CD4-positive, alpha-beta T cell (primary cell): Measurements from ENCODE around the gene CLDN22. TPM values are rescaled to one million over a fixed set of nuclear protein-coding genes. Genes with fewer than 3 reads are reported as not detected.

ENCODE experiments used
- ATAC-seq: fragments of 200-7000 bp; cut with Tn5 transposase; one replicate; pipeline ENCODE4 v1.10.0; 2022; ENCODE audit warnings: mild to moderate bottlenecking; ENCODE audit not compliant: poor library complexity
- CTCF ChIA-PET: fragments of 350-600 bp; sonication (Branson Sonifier 250); formaldehyde crosslinking; loops from one replicate; lab custom pipeline; 2021; ENCODE audit warnings: antibody characterized with exemption, inconsistent platforms; lab: Charles Lee
- POLR2A ChIA-PET: fragments of 350-600 bp; sonication (Branson Sonifier 250); formaldehyde crosslinking; loops from one replicate; lab custom pipeline; 2021; ENCODE audit warnings: antibody characterized with exemption, inconsistent platforms; lab: Charles Lee
- DNase-seq, 14 experiments: peaks; one replicate each; pipeline ENCODE4 v3.0.0-alpha.2; 2013 to 2020; ENCODE audit warnings: mixed read lengths in 2 of 14
- H3K27ac ChIP-seq, 2 donors: one replicate each; pipeline versions ENCODE4 v1.5.1 to v1.7.0; 2013; ENCODE audit warnings: low read length in 2 of 2, low read depth in 1 of 2, mild to moderate bottlenecking in 1 of 2
- H3K27me3 ChIP-seq, 2 experiments: 1 replicate in 1 of 2; 2 replicates in 1 of 2; pipeline versions ENCODE4 v1.6.1 to v1.7.0; 2013; ENCODE audit warnings: low read length in 2 of 2, control low read depth in 1 of 2, mild to moderate bottlenecking in 1 of 2, moderate library complexity in 1 of 2; ENCODE audit not compliant: insufficient read depth in 2 of 2, control insufficient read depth in 1 of 2
- H3K36me3 ChIP-seq: one replicate; pipeline ENCODE4 v1.6.1; 2013; ENCODE audit warnings: low read length, control low read depth; ENCODE audit not compliant: insufficient read depth
- H3K4me1 ChIP-seq: one replicate; pipeline ENCODE4 v1.6.1; 2013; ENCODE audit warnings: low read length, control low read depth; ENCODE audit not compliant: insufficient read depth
- H3K4me3 ChIP-seq: one replicate; pipeline ENCODE4 v1.5.1; 2013; ENCODE audit warnings: mild to moderate bottlenecking, low read length, moderate library complexity
- H3K9me3 ChIP-seq, 2 experiments: 1 replicate in 1 of 2; 2 replicates in 1 of 2; pipeline versions ENCODE4 v1.6.1 to v1.7.0; 2013; ENCODE audit warnings: low read length in 2 of 2, mild to moderate bottlenecking in 2 of 2, control low read depth in 1 of 2, moderate library complexity in 1 of 2; ENCODE audit not compliant: control insufficient read depth in 1 of 2, insufficient read depth in 1 of 2
- H3K27ac Mint-ChIP-seq: one replicate; pipeline ENCODE4 v1.8.0; 2020; ENCODE audit warnings: mixed read lengths
- H3K27me3 Mint-ChIP-seq: one replicate; pipeline ENCODE4 v1.8.0; 2021; ENCODE audit warnings: mixed read lengths
- H3K36me3 Mint-ChIP-seq: one replicate; pipeline ENCODE4 v1.8.0; 2021; ENCODE audit warnings: low read depth, mixed read lengths
- H3K4me1 Mint-ChIP-seq: one replicate; pipeline ENCODE4 v1.8.0; 2021; ENCODE audit warnings: low read depth, mixed read lengths
- H3K4me3 Mint-ChIP-seq: one replicate; pipeline ENCODE4 v1.8.0; 2020; ENCODE audit warnings: mild to moderate bottlenecking, mixed read lengths
- H3K9me3 Mint-ChIP-seq: one replicate; pipeline ENCODE4 v1.8.0; 2020; ENCODE audit warnings: mixed read lengths
- intact Hi-C, 2 experiments: fragments of 100-400 bp; cut with DNase I in 1 of 2; cut with micrococcal nuclease in 1 of 2; formaldehyde crosslinking; loops; one replicate each; pipeline versions ENCODE4 v1.15.1 to v1.9.0; 2023 to 2025; cut with DNase I, micrococcal nuclease
- total RNA-seq, 174 experiments: library from RNA in 2 of 174; stranded (reverse) in 2 of 174; gene quantifications; one replicate each; pipeline ENCODE4 v1.2.3 and lab custom pipeline; 2021 to 2026
- TF ChIP-seq, protein P1 (sequence below): fragments of 200-600 bp; IDR thresholded peaks from one replicate; pipeline ENCODE4 v1.8.0; 2022; ENCODE audit warnings: antibody characterized with exemption, mild to moderate bottlenecking

CLDN22 gene
- total RNA-seq, 2 experiments from 2014 or later, result not detected

DNA sequence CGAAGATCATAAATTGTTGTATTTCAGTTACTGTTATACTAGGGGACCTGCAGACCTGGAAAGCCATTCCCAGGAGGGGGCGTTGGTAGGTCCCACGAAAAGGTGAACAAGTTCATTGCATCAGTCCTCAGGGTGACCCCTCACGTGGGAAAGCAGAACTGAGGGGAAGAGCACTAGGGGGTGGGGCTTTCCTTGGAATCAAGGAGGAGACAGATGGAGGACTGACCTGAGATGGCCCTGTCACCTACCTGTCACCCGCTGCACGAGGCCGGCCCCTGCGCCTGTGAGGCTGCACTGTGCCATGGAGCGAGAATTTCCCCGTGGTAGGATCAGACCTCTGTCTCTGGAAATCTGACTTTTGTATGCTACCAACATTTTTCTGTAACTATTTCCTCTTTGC, 43.9 kb upstream of the CLDN22 start:
- Histone ChIP-seq H3K27ac (no peak overlapping the region), H3K27me3 (no peaks in the 10 kb centered on the region), H3K4me1 (no peaks in the 10 kb centered on the region), H3K4me3 (no peak overlapping the region), H3K36me3 (no peaks in the 10 kb centered on the region), H3K9me3 (no peaks in the 10 kb centered on the region)
- Mint-ChIP-seq H3K9me3 (no peaks in the 10 kb centered on the region), H3K4me3 (no peak overlapping the region), H3K27me3 (no peaks in the 10 kb centered on the region), H3K27ac (no peak overlapping the region), H3K4me1 (no peaks in the 10 kb centered on the region), H3K36me3 (no peaks in the 10 kb centered on the region)
- ChIA-PET POLR2A (no interaction called here), CTCF (interaction anchor here (0.6 kb wide), 1 partner anchor 94 kb away, joined by 3 read pairs; no protein-coding TSS in a partner anchor)
- TF ChIP-seq, protein P1, sequence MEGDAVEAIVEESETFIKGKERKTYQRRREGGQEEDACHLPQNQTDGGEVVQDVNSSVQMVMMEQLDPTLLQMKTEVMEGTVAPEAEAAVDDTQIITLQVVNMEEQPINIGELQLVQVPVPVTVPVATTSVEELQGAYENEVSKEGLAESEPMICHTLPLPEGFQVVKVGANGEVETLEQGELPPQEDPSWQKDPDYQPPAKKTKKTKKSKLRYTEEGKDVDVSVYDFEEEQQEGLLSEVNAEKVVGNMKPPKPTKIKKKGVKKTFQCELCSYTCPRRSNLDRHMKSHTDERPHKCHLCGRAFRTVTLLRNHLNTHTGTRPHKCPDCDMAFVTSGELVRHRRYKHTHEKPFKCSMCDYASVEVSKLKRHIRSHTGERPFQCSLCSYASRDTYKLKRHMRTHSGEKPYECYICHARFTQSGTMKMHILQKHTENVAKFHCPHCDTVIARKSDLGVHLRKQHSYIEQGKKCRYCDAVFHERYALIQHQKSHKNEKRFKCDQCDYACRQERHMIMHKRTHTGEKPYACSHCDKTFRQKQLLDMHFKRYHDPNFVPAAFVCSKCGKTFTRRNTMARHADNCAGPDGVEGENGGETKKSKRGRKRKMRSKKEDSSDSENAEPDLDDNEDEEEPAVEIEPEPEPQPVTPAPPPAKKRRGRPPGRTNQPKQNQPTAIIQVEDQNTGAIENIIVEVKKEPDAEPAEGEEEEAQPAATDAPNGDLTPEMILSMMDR, result no peak
- intact Hi-C loops, result no loop called here
- ATAC-seq (no peak), DNase-seq (no peak)

DNA sequence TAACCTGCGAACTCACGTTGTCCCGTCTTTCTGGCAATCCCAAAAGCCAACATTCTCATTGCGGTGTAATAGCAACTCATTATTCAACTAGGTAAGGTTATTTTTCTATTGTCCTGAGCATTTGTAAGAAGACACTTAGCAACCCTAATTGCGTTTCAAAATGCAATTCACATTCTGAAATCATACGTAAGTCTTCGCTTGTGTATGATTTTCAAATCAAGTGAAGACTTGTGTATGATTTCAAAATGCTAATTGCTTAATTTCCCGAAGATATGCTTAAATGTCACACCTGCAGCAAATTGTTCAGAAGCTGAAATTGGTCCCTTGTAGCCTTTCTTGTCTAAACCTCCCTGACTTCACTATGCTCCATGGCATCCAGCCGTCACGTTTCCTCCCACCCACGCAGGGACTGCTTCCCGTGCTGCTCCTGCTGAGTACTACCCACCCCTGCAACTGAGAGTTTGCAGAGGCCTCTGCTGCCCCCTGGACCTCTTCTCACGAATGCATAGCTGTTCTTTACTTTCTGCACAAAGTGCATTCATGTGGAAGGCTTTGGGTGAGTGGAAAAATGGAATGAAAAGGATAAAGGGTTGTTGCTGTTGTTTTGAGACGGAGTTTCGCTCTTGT, 43.0 kb upstream of the CLDN22 start:
- TF ChIP-seq, protein P1, result no peak
- intact Hi-C loops, result no loop called here
- H3K27ac Mint-ChIP-seq, result no peak overlapping the region
- Histone ChIP-seq H3K9me3 (no peaks in the 10 kb centered on the region), H3K4me3 (no peak overlapping the region), H3K36me3 (no peaks in the 10 kb centered on the region), H3K27me3 (no peaks in the 10 kb centered on the region), H3K27ac (no peak overlapping the region), H3K4me1 (no peaks in the 10 kb centered on the region)
- no peaks in the 10 kb centered on the region for H3K36me3 Mint-ChIP-seq
- no peaks in the 10 kb centered on the region for H3K4me1 Mint-ChIP-seq
- H3K4me3 Mint-ChIP-seq, result no peak overlapping the region
- ATAC-seq (no peak), DNase-seq (no peak)
- H3K27me3 Mint-ChIP-seq, result no peaks in the 10 kb centered on the region
- ChIA-PET POLR2A (no interaction called here), CTCF (no interaction called here)
- no peaks in the 10 kb centered on the region for H3K9me3 Mint-ChIP-seq

DNA sequence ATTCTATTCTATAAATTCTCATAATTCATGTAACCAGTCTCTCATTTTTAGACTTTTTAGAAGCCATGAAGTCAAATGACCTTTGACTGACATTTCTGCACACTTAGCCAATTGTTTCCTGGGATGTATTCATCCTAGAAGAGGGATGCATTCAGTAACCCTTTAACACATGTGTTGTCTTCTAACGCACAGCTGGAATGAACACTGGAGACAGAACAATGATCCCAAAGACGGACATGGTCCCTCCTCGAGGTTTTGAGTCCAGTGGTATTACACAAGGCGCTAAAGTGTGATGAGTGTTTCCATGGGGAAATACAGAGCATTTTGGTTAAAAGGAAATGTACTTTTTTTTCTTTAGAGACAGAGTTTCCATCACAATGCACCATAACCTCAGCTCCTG, 42.0 kb upstream of the CLDN22 start:
- H3K36me3 ChIP-seq, result no peaks in the 10 kb centered on the region
- no peak for ATAC-seq
- H3K4me3 Mint-ChIP-seq, result no peak overlapping the region
- no peaks in the 10 kb centered on the region for H3K36me3 Mint-ChIP-seq
- no peaks in the 10 kb centered on the region for H3K9me3 Mint-ChIP-seq
- no peaks in the 10 kb centered on the region for H3K4me1 ChIP-seq
- H3K27me3 ChIP-seq, result peaks cover 0 to 3% of the 10 kb centered on the region in 2 experiments
- POLR2A ChIA-PET, result no interaction called here
- peaks cover 3% of the 10 kb centered on the region for H3K27me3 Mint-ChIP-seq
- TF ChIP-seq, protein P1, result no peak
- no peak for DNase-seq
- H3K27ac ChIP-seq, result no peak overlapping the region
- CTCF ChIA-PET, result no interaction called here
- H3K4me3 ChIP-seq, result no peak overlapping the region
- no peaks in the 10 kb centered on the region for H3K4me1 Mint-ChIP-seq
- intact Hi-C loops, result no loop called here
- H3K27ac Mint-ChIP-seq, result no peak overlapping the region
- no peaks in the 10 kb centered on the region for H3K9me3 ChIP-seq
